ENCODE measurements around the gene IZUMO3. TPM values are rescaled to one million over a fixed set of nuclear protein-coding genes. Genes with fewer than 3 reads are reported as not detected.
"Not testable (repeated sequence)": the region's sequence is repeated elsewhere in the genome, so short reads cannot be mapped to it uniquely, and the experiment has no call there.

Gene IZUMO3, protein sequence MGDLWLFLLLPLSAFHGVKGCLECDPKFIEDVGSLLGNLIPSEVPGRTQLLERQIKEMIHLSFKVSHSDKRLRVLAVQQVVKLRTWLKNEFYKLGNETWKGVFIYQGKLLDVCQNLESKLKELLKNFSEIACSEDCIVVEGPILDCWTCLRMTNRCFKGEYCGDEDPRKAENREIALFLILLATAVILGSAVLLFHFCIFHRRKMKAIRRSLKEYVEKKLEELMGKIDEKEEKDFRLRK
- not detected for total RNA-seq

DNA sequence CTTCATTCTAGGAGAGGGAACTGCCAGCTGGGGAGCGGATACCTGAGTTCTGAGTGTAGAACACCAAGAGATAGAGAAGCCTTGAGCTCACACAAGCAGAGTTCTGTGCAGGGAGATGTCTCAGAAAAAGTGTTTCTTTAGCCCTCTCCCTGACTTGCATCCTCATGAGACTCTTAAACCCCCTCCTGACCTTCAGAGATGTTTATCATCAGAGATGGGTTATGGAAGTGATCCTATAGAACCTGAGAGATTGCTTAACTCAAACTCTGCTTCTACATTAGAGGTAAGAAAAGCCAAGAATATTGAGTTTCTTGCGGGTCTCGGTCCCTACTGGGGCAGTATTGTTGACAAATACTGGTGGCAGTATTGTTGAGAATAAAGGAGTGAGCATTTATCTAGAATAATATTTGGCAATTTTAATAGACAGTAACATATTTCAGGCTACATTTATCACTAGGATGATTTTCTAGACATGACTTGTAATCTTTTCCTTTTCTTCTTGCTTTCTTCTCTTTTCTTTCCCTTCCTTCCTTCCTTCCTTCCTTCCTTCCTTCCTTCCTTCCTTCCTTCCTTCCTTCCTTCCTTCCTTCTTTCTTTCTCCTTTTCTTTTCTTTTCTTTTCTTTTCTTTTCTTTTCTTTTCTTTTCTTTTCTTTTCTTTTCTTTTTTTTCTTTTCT lies at the start of gene IZUMO3:
IZUMO3 (minus strand) TSS at position 51 of the 676 bp plus-strand sequence. CDS start 248 bp downstream, outside the sequence.
- H3K4me1 Mint-ChIP-seq, result no peaks in the 10 kb centered on the region
- peaks cover 10% of the 10 kb centered on the region for H3K9me3 Mint-ChIP-seq
- no peaks in the 10 kb centered on the region for H3K27me3 Mint-ChIP-seq
- DNase-seq, result no peak
- no peak within 1 kb of the TSS for H3K27ac Mint-ChIP-seq
- H3K36me3 Mint-ChIP-seq, result no peaks in the 10 kb centered on the region
- no peak within 1 kb of the TSS for H3K4me3 Mint-ChIP-seq

DNA sequence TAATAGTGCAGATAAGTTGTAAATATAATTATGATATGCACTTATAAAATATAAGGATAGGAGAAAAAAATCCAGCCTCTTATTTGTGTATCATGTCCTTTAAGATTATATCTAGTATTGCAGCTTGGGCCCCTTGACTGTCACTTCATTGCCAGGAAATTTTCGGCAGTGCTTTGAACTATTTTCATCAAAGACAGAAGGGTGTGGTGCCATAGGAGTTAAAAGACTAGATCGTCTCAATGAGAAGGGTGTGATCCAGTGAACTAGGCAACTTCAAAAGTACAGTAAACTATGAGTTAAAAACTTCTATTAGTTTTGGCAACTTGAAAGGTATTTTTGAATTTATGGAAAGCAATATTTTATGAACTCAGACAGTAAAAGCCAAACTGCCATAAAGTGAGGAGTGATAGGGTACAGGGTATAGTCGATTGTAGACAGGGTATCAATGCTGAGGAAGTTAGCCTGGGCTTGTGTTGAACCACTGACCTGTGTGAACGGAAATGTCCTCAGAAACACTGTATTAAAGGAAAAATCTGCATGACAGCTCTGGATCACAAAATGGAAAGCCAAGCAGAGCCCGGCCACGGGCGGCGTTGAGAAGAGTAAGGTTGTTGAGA lies 48.6 kb upstream of the IZUMO3 start:
- Mint-ChIP-seq H3K9me3 (peaks cover 8% of the 10 kb centered on the region), H3K27ac (no peak overlapping the region), H3K4me1 (no peaks in the 10 kb centered on the region), H3K36me3 (peaks cover 3% of the 10 kb centered on the region), H3K27me3 (no peaks in the 10 kb centered on the region), H3K4me3 (no peak overlapping the region)
- DNase-seq, result no peak

DNA sequence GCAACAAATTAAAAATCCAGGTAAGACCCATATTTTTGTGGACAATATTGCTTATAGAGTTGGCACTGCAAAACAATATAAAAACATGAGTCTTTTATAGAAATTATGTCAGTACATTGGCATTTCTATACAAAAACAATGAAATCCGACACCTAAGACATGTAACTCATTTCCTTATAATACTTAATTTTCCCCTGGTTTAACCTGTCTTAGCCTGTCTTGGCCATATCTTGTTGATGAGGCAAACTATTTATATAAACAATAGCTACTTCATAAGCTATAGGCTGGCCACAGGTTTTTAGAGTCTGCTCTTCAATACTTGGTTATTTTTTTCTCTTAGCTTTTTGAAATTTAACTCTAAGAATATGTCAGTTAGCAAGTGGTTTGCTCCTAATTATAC lies 44.7 kb upstream of the IZUMO3 start:
- Mint-ChIP-seq H3K9me3 (no peaks in the 10 kb centered on the region), H3K4me3 (no peak overlapping the region), H3K4me1 (no peaks in the 10 kb centered on the region), H3K27me3 (no peaks in the 10 kb centered on the region), H3K27ac (no peak overlapping the region), H3K36me3 (no peaks in the 10 kb centered on the region)
- no peak for DNase-seq

DNA sequence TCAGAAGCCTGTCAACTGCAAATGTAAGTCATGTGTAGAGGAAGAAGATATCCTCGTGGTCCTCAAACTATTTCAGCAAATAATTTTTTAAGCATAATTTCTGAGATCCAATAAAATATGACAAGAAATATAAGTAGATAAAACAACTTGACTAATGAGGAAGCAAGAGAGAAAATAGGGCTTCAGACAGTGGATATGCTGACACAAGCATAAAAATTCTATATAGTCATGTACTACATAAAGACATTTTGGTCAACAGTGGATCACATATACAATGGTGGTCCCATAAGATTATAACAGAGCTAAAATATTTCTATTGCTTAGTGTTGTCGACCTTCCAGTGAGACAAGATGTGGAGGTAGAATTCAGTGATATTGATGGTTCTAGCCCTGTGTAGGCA lies 42.2 kb upstream of the IZUMO3 start:
- H3K27ac Mint-ChIP-seq, result no peak overlapping the region
- H3K27me3 Mint-ChIP-seq, result no peaks in the 10 kb centered on the region
- no peaks in the 10 kb centered on the region for H3K9me3 Mint-ChIP-seq
- no peaks in the 10 kb centered on the region for H3K4me1 Mint-ChIP-seq
- no peaks in the 10 kb centered on the region for H3K36me3 Mint-ChIP-seq
- no peak for DNase-seq
- no peak overlapping the region for H3K4me3 Mint-ChIP-seq

DNA sequence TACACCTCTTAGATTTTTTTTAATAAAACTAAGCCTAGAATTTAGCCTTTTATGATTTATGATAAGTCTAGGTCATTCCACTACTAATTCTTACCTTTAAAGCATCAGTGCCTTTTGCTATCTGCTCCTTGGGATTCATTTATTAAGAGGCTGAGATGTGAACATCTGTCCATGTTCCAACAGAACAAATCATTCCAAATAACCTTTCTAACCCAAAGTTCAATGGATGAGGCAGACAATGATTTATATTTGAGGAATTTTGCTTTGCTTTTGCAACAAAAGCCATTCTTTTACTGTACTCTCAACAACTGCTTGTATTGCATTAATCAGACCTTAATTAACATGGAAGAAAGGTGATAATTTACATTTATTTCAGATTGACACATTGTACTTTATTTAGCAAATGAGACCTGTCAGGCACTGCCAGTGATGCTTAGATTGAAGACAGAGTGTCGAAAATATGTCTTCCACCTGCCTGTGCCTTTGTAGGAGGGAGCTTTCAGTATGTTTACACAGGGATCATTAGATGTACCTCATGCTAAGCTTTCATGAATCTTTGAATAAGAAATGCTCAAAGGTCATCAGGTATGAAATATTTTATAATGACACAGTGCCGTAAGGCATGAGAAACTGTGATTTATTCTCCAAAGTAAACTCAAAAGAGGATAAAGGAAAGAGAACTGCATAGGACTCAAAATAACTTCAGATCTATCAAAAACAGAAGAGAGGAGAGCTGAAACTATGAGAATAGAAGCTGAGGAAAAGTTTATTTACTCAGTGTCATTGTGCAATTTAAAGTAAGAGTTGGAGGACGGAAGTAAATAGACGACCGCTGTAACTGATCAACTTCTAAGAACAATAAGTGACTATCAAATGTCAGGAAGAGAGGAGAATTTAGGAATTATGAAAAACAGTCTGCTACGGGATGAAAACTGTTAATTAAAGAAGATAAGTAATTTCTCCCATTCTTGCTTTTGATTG lies 36.7 kb upstream of the IZUMO3 start:
- DNase-seq, result no peak
- no peak overlapping the region for H3K4me3 Mint-ChIP-seq
- peaks cover 9% of the 10 kb centered on the region for H3K9me3 Mint-ChIP-seq
- no peak overlapping the region for H3K27ac Mint-ChIP-seq
- no peaks in the 10 kb centered on the region for H3K36me3 Mint-ChIP-seq
- no peaks in the 10 kb centered on the region for H3K27me3 Mint-ChIP-seq
- no peaks in the 10 kb centered on the region for H3K4me1 Mint-ChIP-seq

DNA sequence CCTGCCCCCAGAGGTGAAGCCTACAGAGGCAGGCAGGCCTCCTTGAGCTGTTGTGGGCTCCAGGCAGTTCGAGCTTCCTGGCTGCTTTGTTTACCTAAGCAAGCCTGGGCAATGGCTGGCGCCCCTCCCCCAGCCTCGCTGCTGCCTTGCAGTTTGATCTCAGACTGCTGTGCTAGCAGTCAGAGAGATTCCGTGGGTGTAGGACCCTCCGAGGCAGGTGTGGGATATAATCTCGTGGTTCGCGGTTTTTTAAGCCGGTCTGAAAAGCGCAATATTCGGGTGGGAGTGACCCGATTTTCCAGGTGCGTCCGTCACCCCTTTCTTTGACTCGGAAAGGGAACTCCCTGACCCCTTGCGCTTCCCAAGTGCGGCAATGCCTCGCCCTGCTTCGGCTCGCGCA lies 34.3 kb upstream of the IZUMO3 start:
- H3K27ac Mint-ChIP-seq, H3K27me3 Mint-ChIP-seq, H3K9me3 Mint-ChIP-seq, DNase-seq, H3K4me1 Mint-ChIP-seq, H3K36me3 Mint-ChIP-seq, H3K4me3 Mint-ChIP-seq: not testable (repeated sequence)

DNA sequence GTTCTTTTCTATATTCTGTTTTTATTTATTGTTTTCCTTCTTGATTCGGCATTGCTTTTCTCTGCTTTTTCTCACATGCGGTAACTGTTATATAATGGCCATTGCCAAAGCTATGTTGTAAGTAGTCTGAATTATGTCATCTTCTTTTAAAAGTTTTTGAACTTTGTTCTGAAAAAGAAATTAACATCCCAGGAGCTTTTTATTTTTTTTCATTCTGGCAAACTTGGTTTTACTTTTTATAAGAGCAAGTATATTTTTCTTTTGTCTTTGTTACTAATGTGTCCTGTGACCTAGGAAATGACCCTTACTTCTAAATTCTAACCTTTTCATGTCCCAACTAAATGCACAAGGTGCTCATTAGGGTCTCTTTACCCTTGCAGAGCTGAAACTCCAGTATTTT lies 26.7 kb upstream of the IZUMO3 start:
- Mint-ChIP-seq H3K27ac (no peak overlapping the region), H3K27me3 (no peaks in the 10 kb centered on the region), H3K4me1 (no peaks in the 10 kb centered on the region), H3K9me3 (peaks cover 5% of the 10 kb centered on the region), H3K36me3 (no peaks in the 10 kb centered on the region), H3K4me3 (no peak overlapping the region)
- no peak for DNase-seq

DNA sequence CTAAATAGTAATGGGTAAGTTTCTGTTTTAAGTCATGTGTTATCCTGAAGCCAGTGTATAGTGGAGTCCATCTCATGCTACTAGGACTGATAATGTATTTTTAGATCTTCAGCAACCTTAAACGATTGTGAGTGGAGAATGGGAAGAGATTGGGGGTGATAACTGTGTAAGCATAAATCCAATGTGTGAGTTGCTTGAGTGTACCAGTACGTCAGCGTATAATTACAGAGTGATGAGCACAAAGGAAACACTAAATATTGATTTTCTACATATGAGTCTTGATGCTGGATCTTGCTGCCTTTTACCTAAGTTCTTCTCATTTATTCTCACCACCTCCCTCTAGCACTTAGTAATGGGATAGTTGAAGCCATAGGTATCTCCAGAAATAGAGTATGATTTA lies 16.3 kb upstream of the IZUMO3 start:
- no peak overlapping the region for H3K27ac Mint-ChIP-seq
- no peaks in the 10 kb centered on the region for H3K27me3 Mint-ChIP-seq
- H3K4me3 Mint-ChIP-seq, result no peak overlapping the region
- no peaks in the 10 kb centered on the region for H3K4me1 Mint-ChIP-seq
- no peaks in the 10 kb centered on the region for H3K36me3 Mint-ChIP-seq
- DNase-seq, result no peak
- peaks cover 8% of the 10 kb centered on the region for H3K9me3 Mint-ChIP-seq

DNA sequence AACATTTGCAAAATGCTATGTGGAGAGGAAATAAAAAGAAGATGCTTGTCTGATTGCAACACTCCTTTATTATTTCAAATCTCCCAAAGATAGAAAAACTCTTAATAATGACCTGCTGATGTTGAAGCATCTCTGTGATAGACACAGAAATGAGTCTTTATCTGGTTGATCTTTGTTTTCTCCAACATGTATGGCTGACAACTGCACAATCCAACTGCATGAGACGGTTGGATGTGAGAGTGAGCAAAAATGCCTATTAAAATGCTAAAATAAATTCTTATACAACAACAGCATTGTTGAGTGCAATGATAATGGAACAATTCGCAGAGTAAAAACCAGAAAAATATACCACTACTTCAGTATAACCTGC lies 7.5 kb upstream of the IZUMO3 start:
- no peak overlapping the region for H3K27ac Mint-ChIP-seq
- H3K27me3 Mint-ChIP-seq, result no peaks in the 10 kb centered on the region
- DNase-seq, result no peak
- H3K9me3 Mint-ChIP-seq, result peaks cover 3% of the 10 kb centered on the region
- no peaks in the 10 kb centered on the region for H3K4me1 Mint-ChIP-seq
- H3K36me3 Mint-ChIP-seq, result no peaks in the 10 kb centered on the region
- no peak overlapping the region for H3K4me3 Mint-ChIP-seq

DNA sequence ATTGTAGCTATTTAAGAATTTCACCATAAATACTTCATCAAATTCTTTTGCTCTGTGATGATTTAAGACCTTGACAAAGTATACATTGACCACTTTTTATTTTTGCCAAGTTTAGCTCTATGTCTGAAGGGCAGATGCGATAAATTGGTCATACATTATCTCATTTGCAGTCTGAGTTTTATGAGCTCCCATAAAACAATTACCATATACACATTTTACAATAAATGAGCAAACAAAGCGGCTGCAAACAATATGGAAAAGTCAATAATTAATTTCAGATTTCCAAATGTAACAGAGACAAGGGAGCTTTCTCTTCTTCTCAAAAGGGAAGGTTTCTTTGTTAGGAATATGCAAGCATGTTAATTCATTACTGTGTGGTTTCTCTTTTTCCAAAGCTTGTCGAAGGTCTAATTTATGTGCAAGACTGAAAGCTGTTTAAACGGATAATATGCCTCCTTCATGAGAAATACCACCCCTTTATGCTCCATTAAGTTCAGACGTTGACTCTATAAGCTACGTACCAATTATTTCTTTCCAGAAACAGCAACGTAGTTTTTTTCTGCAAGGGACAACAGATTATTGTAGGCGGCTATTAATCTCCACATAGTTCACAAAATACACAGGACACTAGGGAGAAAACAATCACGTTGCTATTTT lies 7.0 kb upstream of the IZUMO3 start:
- DNase-seq, result no peak
- Mint-ChIP-seq H3K4me3 (no peak overlapping the region), H3K9me3 (peaks cover 3% of the 10 kb centered on the region), H3K4me1 (no peaks in the 10 kb centered on the region), H3K27me3 (no peaks in the 10 kb centered on the region), H3K27ac (no peak overlapping the region), H3K36me3 (no peaks in the 10 kb centered on the region)

DNA sequence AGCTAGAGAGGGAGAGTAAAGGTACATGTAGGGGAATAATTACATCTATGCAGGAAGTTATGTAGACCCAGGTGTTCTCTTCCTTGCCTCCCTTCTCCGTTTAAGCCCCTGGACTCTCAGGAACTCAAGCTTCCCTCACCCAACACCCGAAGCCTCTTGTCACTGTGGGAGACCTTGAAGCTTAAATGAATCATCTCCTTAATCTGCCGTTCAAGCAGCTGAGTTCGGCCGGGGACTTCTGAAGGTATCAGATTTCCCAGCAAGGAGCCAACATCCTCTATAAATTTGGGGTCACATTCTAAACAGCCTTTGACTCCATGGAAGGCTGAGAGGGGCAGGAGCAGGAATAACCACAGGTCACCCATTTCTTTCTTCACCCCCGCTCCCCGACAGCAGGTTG lies 412 bp downstream of the IZUMO3 start:
- Mint-ChIP-seq H3K36me3 (no peaks in the 10 kb centered on the region), H3K4me3 (no peak overlapping the region), H3K4me1 (no peaks in the 10 kb centered on the region), H3K27me3 (no peaks in the 10 kb centered on the region), H3K9me3 (peaks cover 10% of the 10 kb centered on the region), H3K27ac (no peak overlapping the region)
- no peak for DNase-seq

DNA sequence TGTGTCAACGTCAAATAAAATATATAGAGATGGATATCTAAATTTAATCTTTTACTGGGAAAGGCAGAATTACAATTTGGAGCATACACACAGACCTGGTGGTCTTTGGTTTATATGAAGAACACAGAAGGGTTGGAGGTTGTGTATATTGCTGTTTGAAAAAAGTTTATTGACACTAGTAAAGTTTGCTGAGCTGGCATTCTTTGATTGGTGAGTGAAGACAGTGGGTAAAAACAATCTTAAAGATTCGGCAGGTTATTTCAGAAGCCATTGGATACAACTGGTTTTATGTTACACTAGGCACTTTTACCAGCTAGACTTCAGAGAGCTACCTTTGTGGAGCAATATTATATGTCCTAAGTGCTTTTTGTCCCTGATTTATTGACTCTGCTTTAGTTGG lies 27.2 kb downstream of the IZUMO3 start:
- Mint-ChIP-seq H3K27me3 (no peaks in the 10 kb centered on the region), H3K4me3 (no peak overlapping the region), H3K36me3 (no peaks in the 10 kb centered on the region), H3K4me1 (no peaks in the 10 kb centered on the region), H3K27ac (no peak overlapping the region), H3K9me3 (peaks cover 6% of the 10 kb centered on the region)
- no peak for DNase-seq

DNA sequence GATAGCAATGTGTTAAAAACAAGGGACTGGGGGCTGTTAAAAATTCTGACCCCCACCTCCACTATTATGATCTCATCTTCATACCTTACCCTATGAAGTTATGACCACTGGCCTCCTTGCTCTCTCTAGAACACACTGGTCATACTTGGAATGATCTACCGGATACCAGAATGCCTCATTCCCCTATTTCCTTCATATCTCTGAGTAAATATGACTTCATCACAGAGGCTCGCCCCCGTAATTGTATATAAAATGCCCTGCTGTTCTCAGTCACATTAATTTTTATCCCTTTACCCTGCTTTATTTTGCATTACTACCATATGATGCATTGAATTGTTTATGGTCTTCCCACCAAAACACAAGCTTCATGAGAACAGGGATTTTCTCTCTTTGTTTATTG lies 29.2 kb downstream of the IZUMO3 start:
- Mint-ChIP-seq H3K4me3 (no peak overlapping the region), H3K9me3 (no peaks in the 10 kb centered on the region), H3K4me1 (no peaks in the 10 kb centered on the region), H3K36me3 (no peaks in the 10 kb centered on the region), H3K27me3 (no peaks in the 10 kb centered on the region), H3K27ac (no peak overlapping the region)
- no peak for DNase-seq

DNA sequence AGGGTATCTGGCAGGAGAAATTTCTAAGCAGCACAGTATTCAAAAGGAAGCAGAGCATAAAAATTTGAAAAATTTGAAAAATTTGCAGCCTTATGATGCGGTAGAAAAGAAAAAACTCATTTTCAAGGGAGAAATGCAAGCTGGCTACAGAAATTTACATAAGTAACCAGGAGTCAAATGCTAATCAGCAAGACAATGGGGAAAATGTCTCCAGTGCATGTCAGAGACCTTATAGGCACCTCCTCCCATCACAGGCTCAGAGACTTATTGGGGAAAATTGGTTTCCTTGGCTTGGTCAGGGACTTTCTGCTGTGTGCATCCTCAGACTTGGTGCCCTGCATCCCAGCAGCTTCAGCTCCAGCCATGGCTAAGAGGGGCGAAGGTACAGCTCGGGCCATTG lies 35.8 kb downstream of the IZUMO3 start:
- Mint-ChIP-seq H3K9me3 (no peaks in the 10 kb centered on the region), H3K36me3 (no peaks in the 10 kb centered on the region), H3K4me3 (no peak overlapping the region), H3K27me3 (no peaks in the 10 kb centered on the region), H3K4me1 (no peaks in the 10 kb centered on the region), H3K27ac (no peak overlapping the region)
- DNase-seq, result no peak

DNA sequence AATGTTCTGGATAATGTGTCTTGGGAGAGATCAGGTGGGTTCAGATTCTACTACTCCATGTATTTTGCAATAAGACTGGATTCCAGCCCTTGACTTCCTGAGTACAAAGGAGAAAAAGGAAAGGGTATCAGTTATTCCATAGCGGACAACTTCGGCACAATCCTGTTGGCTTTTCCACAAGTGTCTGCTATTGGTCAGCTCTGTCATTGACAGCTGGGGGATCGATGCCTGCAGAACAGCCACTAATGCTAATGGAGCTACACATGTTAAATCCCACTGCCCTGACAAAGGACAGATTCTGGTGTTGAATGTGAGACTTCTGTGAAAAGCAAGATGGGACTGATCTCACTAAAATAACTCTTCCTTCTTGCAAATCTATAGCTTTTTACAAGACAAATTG lies 41.2 kb downstream of the IZUMO3 start:
- Mint-ChIP-seq H3K9me3 (peaks cover 2% of the 10 kb centered on the region), H3K4me1 (no peaks in the 10 kb centered on the region), H3K36me3 (no peaks in the 10 kb centered on the region), H3K4me3 (no peak overlapping the region), H3K27ac (no peak overlapping the region), H3K27me3 (no peaks in the 10 kb centered on the region)
- no peak for DNase-seq

All from activated naive CD8-positive, alpha-beta T cell treated with anti-CD3 and anti-CD28 coated beads for 36 hours (primary cell).